Chondrocyte (in vitro differentiated cells): ENCODE measurements around the gene PTPRN2. TPM values are rescaled to one million over a fixed set of nuclear protein-coding genes. Genes with fewer than 3 reads are reported as not detected.
A peak's percentile ranks its signal among the peaks of the same experiment; 100 is the strongest.
"Not testable (repeated sequence)": the region's sequence is repeated elsewhere in the genome, so short reads cannot be mapped to it uniquely, and the experiment has no call there.

ENCODE experiments used
- DNase-seq: peaks from one replicate; pipeline ENCODE4 v3.0.0; 2021; ENCODE audit warnings: mixed read lengths, low spot score
- H3K27ac Mint-ChIP-seq: one replicate; pipeline ENCODE4 v1.8.0; 2021; ENCODE audit warnings: mild to moderate bottlenecking, moderate library complexity, mixed read lengths; ENCODE audit not compliant: unreplicated experiment
- H3K27me3 Mint-ChIP-seq: 2 replicates; pipeline ENCODE4 v1.8.0; 2021; ENCODE audit warnings: low read depth, mixed read lengths
- H3K36me3 Mint-ChIP-seq: 2 replicates; pipeline ENCODE4 v1.8.0; 2021; ENCODE audit warnings: low read depth, mixed read lengths
- H3K4me1 Mint-ChIP-seq: 2 replicates; pipeline ENCODE4 v1.8.0; 2021; ENCODE audit warnings: low read depth, mild to moderate bottlenecking, mixed read lengths
- H3K4me3 Mint-ChIP-seq: one replicate; pipeline ENCODE4 v1.8.0; 2021; ENCODE audit warnings: mild to moderate bottlenecking, moderate library complexity, mixed read lengths; ENCODE audit not compliant: unreplicated experiment
- H3K9me3 Mint-ChIP-seq: 2 replicates; pipeline ENCODE4 v1.8.0; 2021; ENCODE audit warnings: low read depth, mixed read lengths
- total RNA-seq: library from RNA; stranded (reverse); gene quantifications from 3 replicates; pipeline ENCODE4 v1.2.1, GENCODE V29; 2021
- TF ChIP-seq, protein P1 (sequence below): fragments of 200-600 bp; sonication (generic); IDR thresholded peaks from 2 replicates; pipeline ENCODE4 v1.5.0; 2021; ENCODE audit warnings: antibody characterized with exemption, mild to moderate bottlenecking, moderate library complexity

Gene PTPRN2
- total RNA-seq, 1 donor from 2014 or later, result 0.30 TPM

DNA sequence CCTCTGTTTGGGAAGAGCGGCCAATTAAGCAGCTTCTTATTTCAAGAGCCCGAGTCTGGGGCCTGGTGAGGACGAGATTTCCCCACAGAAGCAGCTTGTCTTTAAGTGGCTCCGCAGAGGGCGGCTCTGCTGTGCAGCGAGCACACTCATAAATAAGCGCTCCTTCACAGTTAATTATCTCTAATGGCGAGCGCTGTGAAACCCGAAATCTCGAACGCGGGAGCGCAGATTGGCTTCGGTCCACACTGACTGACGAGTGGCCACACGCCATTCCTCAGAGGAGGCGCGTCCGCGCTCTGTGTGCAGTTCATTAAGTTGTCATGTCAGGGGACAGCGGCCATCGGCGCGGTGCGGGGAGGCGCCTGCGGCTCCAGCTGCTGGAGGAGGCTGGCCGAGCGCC, 689.9 kb downstream of the PTPRN2 start:
- H3K27ac Mint-ChIP-seq, result no peak overlapping the region

GRCh38 chr7:157896774-157897555, 690.7 kb downstream of the PTPRN2 start:
- TF ChIP-seq, protein P1, sequence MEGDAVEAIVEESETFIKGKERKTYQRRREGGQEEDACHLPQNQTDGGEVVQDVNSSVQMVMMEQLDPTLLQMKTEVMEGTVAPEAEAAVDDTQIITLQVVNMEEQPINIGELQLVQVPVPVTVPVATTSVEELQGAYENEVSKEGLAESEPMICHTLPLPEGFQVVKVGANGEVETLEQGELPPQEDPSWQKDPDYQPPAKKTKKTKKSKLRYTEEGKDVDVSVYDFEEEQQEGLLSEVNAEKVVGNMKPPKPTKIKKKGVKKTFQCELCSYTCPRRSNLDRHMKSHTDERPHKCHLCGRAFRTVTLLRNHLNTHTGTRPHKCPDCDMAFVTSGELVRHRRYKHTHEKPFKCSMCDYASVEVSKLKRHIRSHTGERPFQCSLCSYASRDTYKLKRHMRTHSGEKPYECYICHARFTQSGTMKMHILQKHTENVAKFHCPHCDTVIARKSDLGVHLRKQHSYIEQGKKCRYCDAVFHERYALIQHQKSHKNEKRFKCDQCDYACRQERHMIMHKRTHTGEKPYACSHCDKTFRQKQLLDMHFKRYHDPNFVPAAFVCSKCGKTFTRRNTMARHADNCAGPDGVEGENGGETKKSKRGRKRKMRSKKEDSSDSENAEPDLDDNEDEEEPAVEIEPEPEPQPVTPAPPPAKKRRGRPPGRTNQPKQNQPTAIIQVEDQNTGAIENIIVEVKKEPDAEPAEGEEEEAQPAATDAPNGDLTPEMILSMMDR, result no peak
- H3K36me3 Mint-ChIP-seq, result no peaks in the 10 kb centered on the region

More for the DNA sequence above, 689.9 kb downstream of the PTPRN2 start:
- H3K4me1 Mint-ChIP-seq, result no peaks in the 10 kb centered on the region
- TF ChIP-seq, protein P1, result no peak
- H3K4me3 Mint-ChIP-seq, result no peak overlapping the region
- H3K9me3 Mint-ChIP-seq, result peaks cover 5% of the 10 kb centered on the region
- no peaks in the 10 kb centered on the region for H3K36me3 Mint-ChIP-seq
- peak; percentile 78 for DNase-seq
- H3K27me3 Mint-ChIP-seq, result peaks cover 2% of the 10 kb centered on the region

DNA sequence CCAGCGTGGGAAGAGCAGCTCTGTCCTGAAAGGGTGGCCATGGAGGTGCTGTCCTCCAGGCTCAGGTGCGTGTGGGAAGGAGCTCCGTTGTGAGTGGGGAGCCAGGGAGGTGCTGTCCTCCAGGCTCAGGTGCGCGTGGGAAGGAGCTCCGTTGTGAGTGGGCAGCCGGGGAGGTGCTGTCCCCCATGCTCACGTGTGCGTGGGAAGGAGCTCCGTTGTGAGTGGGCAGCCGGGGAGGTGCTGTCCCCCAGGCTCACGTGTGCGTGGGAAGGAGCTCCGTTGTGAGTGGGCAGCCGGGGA, 691.3 kb downstream of the PTPRN2 start:
- not testable (repeated sequence) for H3K27ac Mint-ChIP-seq, H3K36me3 Mint-ChIP-seq, H3K4me3 Mint-ChIP-seq, H3K9me3 Mint-ChIP-seq, H3K27me3 Mint-ChIP-seq, H3K4me1 Mint-ChIP-seq
- DNase-seq, result peak; percentile 74

More at GRCh38 chr7:157896774-157897555, 690.7 kb downstream of the PTPRN2 start:
- H3K27ac Mint-ChIP-seq, result no peak overlapping the region
- peak; percentile 92 for DNase-seq
- H3K4me1 Mint-ChIP-seq, result no peaks in the 10 kb centered on the region
- peaks cover 5% of the 10 kb centered on the region for H3K9me3 Mint-ChIP-seq
- H3K27me3 Mint-ChIP-seq, result peaks cover 3% of the 10 kb centered on the region
- H3K4me3 Mint-ChIP-seq, result no peak overlapping the region

- Mint-ChIP-seq H3K9me3 (peaks cover 5% of the 10 kb centered on the region), H3K4me1 (no peaks in the 10 kb centered on the region), H3K27ac (no peak overlapping the region), H3K36me3 (no peaks in the 10 kb centered on the region), H3K27me3 (peaks cover 3% of the 10 kb centered on the region), H3K4me3 (no peak overlapping the region)
- DNase-seq, result peak; percentile 42
- TF ChIP-seq, protein P1, result no peak
Measured at GRCh38 chr7:157895520-157896375, 691.9 kb downstream of the PTPRN2 start.

DNA sequence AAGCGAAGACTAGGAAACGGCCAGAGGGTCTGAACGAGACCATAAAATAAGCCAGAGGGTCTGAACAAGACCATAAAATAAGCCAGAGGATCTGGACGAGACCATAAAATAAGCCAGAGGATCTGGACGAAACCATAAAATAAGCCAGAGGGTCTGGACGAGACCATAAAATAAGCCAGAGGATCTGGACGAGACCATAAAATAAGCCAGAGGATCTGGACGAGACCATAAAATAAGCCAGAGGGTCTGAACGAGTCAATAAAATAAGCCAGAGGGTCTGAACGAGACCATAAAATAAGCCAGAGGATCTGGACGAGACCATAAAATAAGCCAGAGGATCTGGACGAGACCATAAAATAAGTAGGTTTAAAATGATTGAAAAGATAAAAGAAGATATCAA, 692.5 kb downstream of the PTPRN2 start:
- not testable (repeated sequence) for H3K36me3 Mint-ChIP-seq, H3K4me3 Mint-ChIP-seq, H3K4me1 Mint-ChIP-seq, H3K27ac Mint-ChIP-seq, DNase-seq, H3K9me3 Mint-ChIP-seq, H3K27me3 Mint-ChIP-seq

DNA sequence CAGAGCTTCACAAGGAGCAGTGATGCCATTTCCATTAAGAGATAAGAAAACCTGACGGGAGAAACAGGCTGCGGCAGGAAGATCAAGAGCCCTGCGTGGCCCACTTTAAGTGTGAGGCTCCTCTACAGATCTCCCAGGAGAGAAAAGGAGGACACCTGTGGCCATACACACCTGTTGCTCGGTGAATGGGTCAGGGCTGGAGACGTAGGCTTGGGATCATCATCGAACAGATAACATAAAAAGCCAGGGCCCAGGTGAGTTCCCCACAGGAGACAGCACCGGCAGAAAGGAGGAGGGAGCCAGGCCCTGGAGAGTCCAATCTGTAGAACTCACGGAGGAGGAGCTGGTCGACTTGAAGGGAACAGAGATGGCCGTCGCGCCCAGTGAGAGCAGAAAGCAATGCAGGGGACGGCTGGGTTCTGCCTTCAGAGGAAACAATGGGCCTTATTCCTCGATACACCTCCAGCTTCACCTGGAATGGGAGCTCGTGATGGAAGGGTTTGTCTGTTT, 694.0 kb downstream of the PTPRN2 start:
- peaks cover 5% of the 10 kb centered on the region for H3K9me3 Mint-ChIP-seq
- H3K4me1 Mint-ChIP-seq, result no peaks in the 10 kb centered on the region
- no peaks in the 10 kb centered on the region for H3K36me3 Mint-ChIP-seq
- DNase-seq, result peak; percentile 66
- TF ChIP-seq, protein P1, result no peak
- H3K27me3 Mint-ChIP-seq, result peaks cover 3% of the 10 kb centered on the region
- H3K27ac Mint-ChIP-seq, result no peak overlapping the region
- H3K4me3 Mint-ChIP-seq, result no peak overlapping the region
